ENCODE results near the gene RAB34.

The RAB34 gene, protein sequence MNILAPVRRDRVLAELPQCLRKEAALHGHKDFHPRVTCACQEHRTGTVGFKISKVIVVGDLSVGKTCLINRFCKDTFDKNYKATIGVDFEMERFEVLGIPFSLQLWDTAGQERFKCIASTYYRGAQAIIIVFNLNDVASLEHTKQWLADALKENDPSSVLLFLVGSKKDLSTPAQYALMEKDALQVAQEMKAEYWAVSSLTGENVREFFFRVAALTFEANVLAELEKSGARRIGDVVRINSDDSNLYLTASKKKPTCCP

GRCh38 chr17:28717578-28718332 is at the start of gene RAB34:
RAB34 (minus strand) TSS chr17:28717868; CDS start chr17:28717266, 602 bp downstream.
- Histone ChIP-seq H3K27me3 (ENCODE audit: insufficient read depth, low read length) (no peaks in the 10 kb centered on the region), H2AFZ (ENCODE audit: low read depth, low read length) (peak within 1 kb of the TSS; percentile 78), H3K4me1 (ENCODE audit: insufficient read depth, low read length) (peaks cover 47% of the 10 kb centered on the region), H3K4me3 (ENCODE audit: low read length) (peak within 1 kb of the TSS; percentile 86), H3K36me3 (ENCODE audit: insufficient read depth, low read length) (peaks cover 43% of the 10 kb centered on the region), H3K9me3 (ENCODE audit: low read length) (no peaks in the 10 kb centered on the region)

DNA sequence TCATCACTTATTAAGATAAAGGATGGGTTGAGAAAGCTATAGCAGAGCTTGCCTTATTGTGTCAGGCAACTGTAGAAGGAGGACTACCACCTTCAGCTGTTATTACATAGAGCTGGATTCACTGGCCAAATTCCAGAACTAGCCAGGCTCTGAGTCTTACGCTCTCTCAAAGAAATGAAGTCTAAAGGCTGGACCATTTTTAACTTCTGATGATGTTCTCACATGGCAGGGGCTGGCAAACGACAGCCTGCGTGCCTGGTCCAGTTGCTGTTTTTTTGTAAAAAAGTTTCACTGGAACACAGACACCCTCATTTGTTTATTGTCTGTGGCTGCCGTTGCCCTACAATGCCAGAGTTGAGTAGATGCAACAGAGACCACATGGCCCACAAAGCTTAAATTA is 47.4 kb upstream of the RAB34 start:
- Histone ChIP-seq H3K4me1 (ENCODE audit: insufficient read depth, low read length) (peaks cover 10% of the 10 kb centered on the region), H3K4me3 (ENCODE audit: low read length) (no peak overlapping the region), H2AFZ (ENCODE audit: low read depth, low read length) (no peak overlapping the region), H3K27me3 (ENCODE audit: insufficient read depth, low read length) (no peaks in the 10 kb centered on the region), H3K9me3 (ENCODE audit: low read length) (no peaks in the 10 kb centered on the region), H3K36me3 (ENCODE audit: insufficient read depth, low read length) (peaks cover 25% of the 10 kb centered on the region)

DNA sequence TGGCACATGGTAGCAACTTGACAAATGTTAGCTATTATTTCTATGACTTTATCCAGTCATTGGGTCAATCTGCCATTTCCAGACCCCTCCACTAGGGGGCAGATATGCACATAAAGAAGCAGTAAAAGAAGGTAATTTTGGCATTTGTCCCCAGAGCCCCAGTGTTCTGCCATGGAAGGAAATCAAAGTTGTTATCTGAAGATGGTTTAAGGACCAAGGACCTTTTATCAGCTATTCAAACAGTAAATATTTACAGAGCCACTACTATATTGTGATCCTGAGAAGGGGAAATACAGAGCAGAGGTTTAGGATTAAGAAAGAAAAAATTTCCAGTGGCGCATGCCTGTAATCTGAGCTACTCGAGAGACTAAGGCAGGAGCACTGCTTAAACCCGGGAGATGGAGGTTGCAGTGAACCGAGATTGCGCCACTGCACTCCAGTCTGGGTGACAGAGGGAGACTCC is 46.2 kb upstream of the RAB34 start:
- Histone ChIP-seq H3K4me1 (ENCODE audit: insufficient read depth, low read length) (peaks cover 10% of the 10 kb centered on the region), H2AFZ (ENCODE audit: low read depth, low read length) (no peak overlapping the region), H3K9me3 (ENCODE audit: low read length) (no peaks in the 10 kb centered on the region), H3K36me3 (ENCODE audit: insufficient read depth, low read length) (peaks cover 37% of the 10 kb centered on the region), H3K4me3 (ENCODE audit: low read length) (no peak overlapping the region), H3K27me3 (ENCODE audit: insufficient read depth, low read length) (no peaks in the 10 kb centered on the region)

GRCh38 chr17:28763137-28763799 is 45.6 kb upstream of the RAB34 start:
- Histone ChIP-seq H2AFZ (ENCODE audit: low read depth, low read length) (no peak overlapping the region), H3K4me1 (ENCODE audit: insufficient read depth, low read length) (peaks cover 10% of the 10 kb centered on the region), H3K9me3 (ENCODE audit: low read length) (no peaks in the 10 kb centered on the region), H3K4me3 (ENCODE audit: low read length) (no peak overlapping the region), H3K27me3 (ENCODE audit: insufficient read depth, low read length) (no peaks in the 10 kb centered on the region), H3K36me3 (ENCODE audit: insufficient read depth, low read length) (peaks cover 42% of the 10 kb centered on the region)

DNA sequence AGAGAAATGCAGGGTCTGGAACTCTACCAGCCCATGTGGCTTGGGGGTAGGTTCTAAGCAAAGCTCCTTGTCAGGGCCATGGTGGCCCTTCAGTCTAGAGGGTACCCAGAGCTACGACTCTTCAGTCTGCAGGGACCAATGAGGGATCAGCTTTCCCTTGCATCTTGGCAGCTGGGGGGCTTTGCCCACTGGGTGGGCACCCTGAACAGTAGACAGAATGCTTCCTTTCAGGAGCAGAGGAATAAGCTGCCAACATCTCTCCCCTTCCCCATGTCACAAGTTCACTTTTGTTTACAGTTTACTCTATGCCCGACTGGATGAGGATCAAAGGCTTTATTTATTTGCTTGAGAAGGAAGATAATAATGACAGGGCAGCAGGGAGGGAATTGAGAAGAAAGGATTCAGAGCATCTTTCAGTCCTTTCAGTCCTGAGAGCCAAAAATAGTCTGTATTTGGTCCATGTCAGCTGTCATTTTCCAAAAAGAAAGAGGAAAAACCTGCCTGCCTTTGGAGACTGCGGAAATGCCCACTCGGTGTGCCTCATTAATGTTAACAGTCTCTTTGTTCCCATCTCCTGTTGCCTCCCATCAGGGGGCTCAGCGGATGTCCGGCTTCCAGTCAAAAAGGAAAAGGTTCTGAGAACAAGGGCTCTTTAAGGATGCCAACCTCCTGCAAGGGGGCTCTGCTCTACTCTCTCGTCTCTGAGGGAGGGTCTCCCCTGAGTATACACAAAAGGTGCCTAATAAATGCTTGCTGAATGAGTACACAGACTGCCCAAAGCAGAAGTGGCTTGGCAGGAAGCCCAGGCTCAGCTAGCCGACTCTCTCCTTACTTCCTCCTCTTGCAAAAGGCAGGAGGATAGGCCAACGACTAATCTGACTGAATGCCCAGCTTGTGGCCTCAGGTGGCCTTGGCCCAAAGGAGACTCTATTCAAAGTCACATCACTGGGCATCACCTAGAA is 43.2 kb upstream of the RAB34 start:
- Histone ChIP-seq H3K4me3 (ENCODE audit: low read length) (no peak overlapping the region), H3K4me1 (ENCODE audit: insufficient read depth, low read length) (peaks cover 10% of the 10 kb centered on the region), H2AFZ (ENCODE audit: low read depth, low read length) (no peak overlapping the region), H3K36me3 (ENCODE audit: insufficient read depth, low read length) (peaks cover 45% of the 10 kb centered on the region), H3K9me3 (ENCODE audit: low read length) (no peaks in the 10 kb centered on the region), H3K27me3 (ENCODE audit: insufficient read depth, low read length) (no peaks in the 10 kb centered on the region)

- no peak overlapping the region for H2AFZ ChIP-seq (ENCODE audit: low read depth, low read length)
- peaks cover 34% of the 10 kb centered on the region for H3K36me3 ChIP-seq (ENCODE audit: insufficient read depth, low read length)
- no peaks in the 10 kb centered on the region for H3K9me3 ChIP-seq (ENCODE audit: low read length)
- H3K4me3 ChIP-seq (ENCODE audit: low read length) = no peak overlapping the region
- no peaks in the 10 kb centered on the region for H3K27me3 ChIP-seq (ENCODE audit: insufficient read depth, low read length)
- peaks cover 10% of the 10 kb centered on the region for H3K4me1 ChIP-seq (ENCODE audit: insufficient read depth, low read length)
Observed at GRCh38 chr17:28759256-28759865, 41.7 kb upstream of the RAB34 start.

DNA sequence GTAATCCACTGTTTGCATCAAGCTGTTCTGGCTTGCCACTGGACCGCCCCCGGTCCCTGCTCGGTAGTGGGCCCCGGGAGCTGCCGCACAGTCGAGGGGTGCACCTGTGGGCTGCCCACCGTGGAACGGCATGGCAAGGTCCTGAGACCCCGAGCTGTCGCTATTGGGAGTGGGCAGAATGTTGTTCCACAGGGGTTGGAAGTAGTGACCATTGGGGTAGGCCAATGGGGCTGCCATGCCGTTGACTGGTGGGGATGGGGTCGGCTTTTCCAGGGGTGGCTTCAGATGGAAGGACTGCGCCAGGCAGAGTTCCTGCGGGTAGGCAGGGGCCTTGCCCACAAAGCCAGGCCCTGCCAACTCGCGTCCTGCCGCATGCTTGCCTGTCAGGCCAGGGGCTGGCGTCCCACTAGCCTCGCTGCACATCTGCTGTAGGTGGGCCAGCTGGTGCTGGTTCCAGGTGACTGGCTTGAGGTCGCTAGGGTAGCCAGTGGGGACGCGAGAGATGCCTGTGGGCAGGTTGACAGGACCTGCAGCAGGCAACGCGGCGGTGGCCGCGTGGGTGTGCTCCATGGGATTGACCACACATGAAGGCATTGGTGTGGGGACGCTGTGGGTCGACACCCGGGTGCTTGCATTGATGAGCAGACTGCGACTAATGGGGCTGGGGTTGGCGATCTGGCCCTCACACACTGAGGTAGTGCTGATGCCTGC is 40.9 kb upstream of the RAB34 start:
- no peaks in the 10 kb centered on the region for H3K9me3 ChIP-seq (ENCODE audit: low read length)
- H3K27me3 ChIP-seq (ENCODE audit: insufficient read depth, low read length) = no peaks in the 10 kb centered on the region
- no peak overlapping the region for H3K4me3 ChIP-seq (ENCODE audit: low read length)
- H3K4me1 ChIP-seq (ENCODE audit: insufficient read depth, low read length) = peaks cover 10% of the 10 kb centered on the region
- peaks cover 34% of the 10 kb centered on the region for H3K36me3 ChIP-seq (ENCODE audit: insufficient read depth, low read length)
- H2AFZ ChIP-seq (ENCODE audit: low read depth, low read length) = no peak overlapping the region

DNA sequence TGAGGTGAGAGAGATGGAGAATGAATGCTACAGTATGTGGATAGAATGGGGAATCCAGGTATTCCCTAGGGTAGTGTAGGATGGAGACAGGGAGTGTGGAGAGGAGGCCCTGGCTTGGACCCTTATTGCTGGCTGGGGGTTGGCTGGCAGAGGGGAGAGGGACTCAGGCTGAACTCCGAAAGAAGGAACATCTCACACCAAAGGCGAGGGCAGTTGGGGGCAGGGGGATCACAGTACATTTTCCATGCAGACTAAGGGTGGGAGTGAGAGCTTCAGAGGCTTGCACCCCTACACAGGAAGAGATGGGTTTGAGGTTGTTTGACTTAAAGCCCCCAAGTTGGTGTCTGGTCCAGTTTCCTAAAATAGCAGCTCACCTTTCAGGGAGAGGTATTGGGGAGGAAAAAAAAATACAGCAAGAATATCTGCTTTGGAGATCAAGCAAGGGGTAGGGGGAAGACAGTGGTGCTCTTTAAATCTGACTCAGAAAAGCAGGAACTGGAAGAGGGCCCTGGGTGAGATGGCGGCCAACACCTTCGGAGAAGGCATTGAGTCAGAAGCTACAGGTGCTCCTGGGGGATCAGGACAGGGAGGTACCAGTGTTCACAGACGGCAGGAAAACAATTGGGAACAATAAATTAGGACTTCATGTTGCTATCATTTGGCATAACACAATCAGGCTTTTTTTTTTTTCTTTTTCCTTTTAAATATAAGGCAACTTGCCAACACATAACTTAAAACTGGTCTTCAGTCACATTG is 38.6 kb upstream of the RAB34 start:
- Histone ChIP-seq H3K4me3 (ENCODE audit: low read length) (no peak overlapping the region), H3K27me3 (ENCODE audit: insufficient read depth, low read length) (no peaks in the 10 kb centered on the region), H3K36me3 (ENCODE audit: insufficient read depth, low read length) (peaks cover 43% of the 10 kb centered on the region), H3K9me3 (ENCODE audit: low read length) (no peaks in the 10 kb centered on the region), H2AFZ (ENCODE audit: low read depth, low read length) (no peak overlapping the region), H3K4me1 (ENCODE audit: insufficient read depth, low read length) (peaks cover 8% of the 10 kb centered on the region)

- Histone ChIP-seq H3K9me3 (ENCODE audit: low read length) (no peaks in the 10 kb centered on the region), H3K4me1 (ENCODE audit: insufficient read depth, low read length) (peaks cover 2% of the 10 kb centered on the region), H3K4me3 (ENCODE audit: low read length) (no peak overlapping the region), H2AFZ (ENCODE audit: low read depth, low read length) (no peak overlapping the region), H3K27me3 (ENCODE audit: insufficient read depth, low read length) (no peaks in the 10 kb centered on the region), H3K36me3 (ENCODE audit: insufficient read depth, low read length) (peaks cover 47% of the 10 kb centered on the region)
Observed at GRCh38 chr17:28755486-28755885, 37.8 kb upstream of the RAB34 start.

DNA sequence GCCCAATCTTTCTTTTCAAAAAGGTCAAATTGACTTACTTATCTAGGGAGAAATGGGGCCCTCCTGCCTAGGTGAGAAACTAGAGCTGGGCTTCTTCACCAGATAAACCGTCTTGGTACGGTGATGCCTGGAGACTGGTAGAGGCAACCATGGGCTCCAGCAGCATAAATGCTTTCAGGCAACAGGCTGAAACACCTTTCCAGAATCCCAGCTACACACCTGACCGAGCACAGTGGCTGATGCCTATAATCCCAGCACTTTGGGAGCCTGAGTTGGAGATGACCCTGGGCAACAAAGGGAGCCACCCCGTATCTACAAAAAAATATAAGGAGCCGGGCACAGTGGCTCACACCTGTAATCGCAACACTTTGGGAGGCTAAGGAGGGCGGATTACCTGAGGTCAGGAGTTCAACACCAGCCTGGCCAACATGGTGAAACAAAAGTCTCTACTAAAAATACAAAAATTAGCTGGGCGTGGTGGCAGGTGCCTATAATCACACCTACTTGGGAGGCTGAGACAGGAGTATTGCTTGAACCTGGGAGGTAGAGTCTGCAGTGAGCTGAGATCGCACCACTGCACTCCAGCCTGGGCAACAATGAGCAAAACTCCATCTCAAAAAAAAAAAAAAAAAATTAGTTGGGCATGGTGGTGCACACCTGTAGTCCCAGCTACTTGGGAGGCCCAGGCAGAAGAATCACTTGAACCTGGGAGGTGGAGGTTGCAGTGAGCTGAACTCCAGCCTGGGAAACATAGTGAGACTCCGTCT is 34.1 kb upstream of the RAB34 start:
- H3K27me3 ChIP-seq (ENCODE audit: insufficient read depth, low read length) = no peaks in the 10 kb centered on the region
- H3K9me3 ChIP-seq (ENCODE audit: low read length) = no peaks in the 10 kb centered on the region
- H2AFZ ChIP-seq (ENCODE audit: low read depth, low read length) = no peak overlapping the region
- no peak overlapping the region for H3K4me3 ChIP-seq (ENCODE audit: low read length)
- H3K36me3 ChIP-seq (ENCODE audit: insufficient read depth, low read length) = peaks cover 54% of the 10 kb centered on the region
- peaks cover 12% of the 10 kb centered on the region for H3K4me1 ChIP-seq (ENCODE audit: insufficient read depth, low read length)

Data from neuron (in vitro differentiated cells).